OCI-M2 (cell line): Measurements from ENCODE around the gene MT1E.
"Not testable (repeated sequence)": the region's sequence is repeated elsewhere in the genome, so short reads cannot be mapped to it uniquely, and the experiment has no call there.

Source experiments
- DNase-seq: peaks from one replicate; lab custom pipeline; 2025; ENCODE audit not compliant: unreplicated experiment; lab: John Stamatoyannopoulos, UW

Gene MT1E

GRCh38 chr16:56606476-56607108, 19.0 kb upstream of the MT1E start:
- DNase-seq = no peak

- DNase-seq = no peak
Observed at GRCh38 chr16:56607109-56607618, 18.4 kb upstream of the MT1E start.

GRCh38 chr16:56607675-56608042, 17.9 kb upstream of the MT1E start:
- DNase-seq = no peak

GRCh38 chr16:56608043-56608875, 17.3 kb upstream of the MT1E start, which contains the start of gene MT2A:
Gene MT2A, plus strand, starts transcription at chr16:56608584. Its CDS starts 72 bp downstream, at chr16:56608656.
- peak; percentile 68 for DNase-seq

GRCh38 chr16:56608876-56609462, 16.6 kb upstream of the MT1E start:
- no peak for DNase-seq

- DNase-seq = no peak
Observed at GRCh38 chr16:56609463-56609921, 16.1 kb upstream of the MT1E start.

GRCh38 chr16:56610017-56610608, 15.5 kb upstream of the MT1E start:
- no peak for DNase-seq

GRCh38 chr16:56610609-56611111, 14.9 kb upstream of the MT1E start:
- no peak for DNase-seq

GRCh38 chr16:56611281-56611833, 14.2 kb upstream of the MT1E start:
- DNase-seq = no peak

GRCh38 chr16:56613706-56614105, 11.9 kb upstream of the MT1E start:
- DNase-seq = no peak

- DNase-seq = no peak
Observed at GRCh38 chr16:56614549-56614991, 11.0 kb upstream of the MT1E start.

GRCh38 chr16:56615353-56615752, 10.2 kb upstream of the MT1E start:
- no peak for DNase-seq

GRCh38 chr16:56616608-56617211, 8.9 kb upstream of the MT1E start:
- no peak for DNase-seq

- no peak for DNase-seq
Observed at GRCh38 chr16:56617212-56618085, 8.1 kb upstream of the MT1E start.

GRCh38 chr16:56618138-56618537, 7.4 kb upstream of the MT1E start:
- no peak for DNase-seq

- no peak for DNase-seq
Observed at GRCh38 chr16:56620339-56620897, 5.2 kb upstream of the MT1E start.

GRCh38 chr16:56621665-56622445, 3.7 kb upstream of the MT1E start:
- DNase-seq = not testable (repeated sequence)

GRCh38 chr16:56623184-56623583, 2.4 kb upstream of the MT1E start:
- not testable (repeated sequence) for DNase-seq
